Endothelial cell of umbilical vein (primary cell): ENCODE results near the gene SMARCAL1. TPM values are rescaled to one million over a fixed set of nuclear protein-coding genes. Genes with fewer than 3 reads are reported as not detected.
A peak's percentile ranks its signal among the peaks of the same experiment; 100 is the strongest.

ENCODE experiments used
- BruUV-seq: library from RNA; stranded (reverse); fragments of 400-500 nt; replicated peaks from 2 replicates; lab custom pipeline; 2021; lab: Mats Ljungman, UMichigan
- CTCF ChIA-PET: fragments of 300-600, 350-600 bp; sonication (Branson Sonifier 250); formaldehyde crosslinking; loops from one replicate; lab custom pipeline; 2021; ENCODE audit warnings: antibody characterized with exemption, inconsistent platforms; lab: Charles Lee
- POLR2A ChIA-PET: fragments of 300-600, 350-600 bp; sonication (Branson Sonifier 250); formaldehyde crosslinking; loops from one replicate; lab custom pipeline; 2021; ENCODE audit warnings: antibody characterized with exemption, inconsistent platforms; lab: Charles Lee
- DNase-seq: peaks from one replicate; pipeline ENCODE4 v3.0.0-alpha.2; 2011; ENCODE audit warnings: low read depth, low spot score
- FAIRE-seq: peaks from 2 replicates; lab custom pipeline; 2011; peaks lifted over from hg19 to GRCh38; lab: Jason Lieb, UNC
- H2AFZ ChIP-seq: 2 replicates; pipeline ENCODE4 v1.6.0; 2012; ENCODE audit warnings: low read depth, low read length, control low read depth, inconsistent platforms
- H3K27ac ChIP-seq: 2 replicates; pipeline ENCODE4 v1.5.1; 2011; ENCODE audit warnings: low read depth, mild to moderate bottlenecking, control low read depth, low read length, moderate library complexity; ENCODE audit not compliant: insufficient read depth
- H3K27me3 ChIP-seq, 2 experiments: 2 replicates each; pipeline versions ENCODE4 v1.6.0 to v1.6.1; 2011; ENCODE audit warnings: low read length in 2 of 2, mixed read lengths in 1 of 2; ENCODE audit not compliant: control insufficient read depth in 2 of 2, insufficient read depth in 2 of 2
- H3K36me3 ChIP-seq, 2 experiments: 2 replicates in 1 of 2; 3 replicates in 1 of 2; pipeline ENCODE4 v1.5.1; 2011; ENCODE audit warnings: low read length in 2 of 2, mild to moderate bottlenecking in 1 of 2, moderate library complexity in 1 of 2; ENCODE audit not compliant: control insufficient read depth in 2 of 2, insufficient read depth in 2 of 2; ENCODE audit errors: extremely low read depth in 1 of 2
- H3K4me1 ChIP-seq: 3 replicates; pipeline ENCODE4 v1.5.1; 2011; ENCODE audit warnings: mild to moderate bottlenecking, low read length; ENCODE audit not compliant: control insufficient read depth, insufficient read depth; ENCODE audit errors: extremely low read depth
- H3K4me2 ChIP-seq: 2 replicates; pipeline ENCODE4 v1.6.1; 2011; ENCODE audit warnings: low read length, control low read depth, mixed read lengths; ENCODE audit not compliant: insufficient read depth
- H3K4me3 ChIP-seq, 3 experiments: fragments of 200-600 bp in 1 of 3; sonication (generic), shearing (Covaris generic) in 1 of 3; replicated peaks in 1 of 3; 2 replicates each; pipeline ENCODE4 v1.5.1; 2011 to 2016; ENCODE audit warnings: control low read depth in 3 of 3, low read length in 3 of 3, mild to moderate bottlenecking in 2 of 3, inconsistent platforms in 1 of 3, low read depth in 1 of 3, moderate library complexity in 1 of 3; ENCODE audit not compliant: insufficient read depth in 1 of 3
- H3K79me2 ChIP-seq: 2 replicates; pipeline ENCODE4 v1.6.0; 2012; ENCODE audit warnings: low read length, inconsistent platforms; ENCODE audit not compliant: control insufficient read depth, insufficient read depth
- H3K9ac ChIP-seq: replicated peaks from 2 replicates; pipeline ENCODE3; 2011; ENCODE audit warnings: low read length, control low read depth; ENCODE audit not compliant: insufficient read depth; ENCODE audit errors: extremely low read depth
- H3K9me1 ChIP-seq: replicated peaks from 3 replicates; pipeline ENCODE4 v1.6.0; 2011; ENCODE audit warnings: mild to moderate bottlenecking, low read length; ENCODE audit not compliant: control insufficient read depth, insufficient read depth; ENCODE audit errors: extremely low read depth
- H3K9me3 ChIP-seq: replicated peaks from 2 replicates; pipeline ENCODE4 v1.5.1; 2012; ENCODE audit warnings: low read length, inconsistent platforms; ENCODE audit not compliant: control insufficient read depth, insufficient read depth
- H4K20me1 ChIP-seq: replicated peaks from 2 replicates; pipeline ENCODE3; 2011; ENCODE audit warnings: mild to moderate bottlenecking, low read length; ENCODE audit not compliant: control insufficient read depth, insufficient read depth; ENCODE audit errors: extremely low read depth
- CTCF ChIP-seq, 2 donors: IDR thresholded peaks; 1 replicate in 1 of 2; 2 replicates in 1 of 2; pipeline ENCODE4 v1.5.1; 2011; ENCODE audit warnings: low read length in 2 of 2, mild to moderate bottlenecking in 2 of 2, moderate library complexity in 2 of 2, control low read depth in 1 of 2, inconsistent platforms in 1 of 2, low read depth in 1 of 2; ENCODE audit not compliant: insufficient read depth in 1 of 2; ENCODE audit errors: extremely low read depth in 1 of 2
- EZH2 ChIP-seq: IDR thresholded peaks from 2 replicates; pipeline ENCODE4 v1.6.1; 2012; ENCODE audit warnings: borderline replicate concordance, low read depth, mild to moderate bottlenecking, moderate library complexity, low read length, inconsistent platforms; ENCODE audit not compliant: severe bottlenecking
- FOS ChIP-seq: IDR thresholded peaks from 2 replicates; pipeline ENCODE4 v1.6.1; 2011; ENCODE audit warnings: mild to moderate bottlenecking, low read length, moderate library complexity, borderline replicate concordance; ENCODE audit not compliant: insufficient read depth
- GATA2 ChIP-seq: IDR thresholded peaks from 2 replicates; pipeline ENCODE4 v1.7.0; 2011; ENCODE audit warnings: low read depth, mild to moderate bottlenecking, moderate library complexity, mixed read lengths, low read length; ENCODE audit not compliant: insufficient read length, insufficient read depth
- JUN ChIP-seq: IDR thresholded peaks from 2 replicates; pipeline ENCODE4 v1.6.1; 2011; ENCODE audit warnings: borderline replicate concordance, low read depth; ENCODE audit not compliant: insufficient read length, insufficient read depth
- MAX ChIP-seq: IDR thresholded peaks from 2 replicates; pipeline ENCODE4 v1.6.1; 2011; ENCODE audit not compliant: insufficient read depth, insufficient read length
- MYC ChIP-seq: IDR thresholded peaks from one replicate; pipeline ENCODE4 v1.6.1; 2011; ENCODE audit warnings: mild to moderate bottlenecking, low read depth, low read length
- POLR2A ChIP-seq: IDR thresholded peaks from 2 replicates; pipeline ENCODE4 v1.6.1; 2012; ENCODE audit warnings: low read depth, mild to moderate bottlenecking, control low read depth, low read length
- POLR2AphosphoS5 ChIP-seq: IDR thresholded peaks from 2 replicates; pipeline ENCODE4 v1.6.1; 2012; ENCODE audit warnings: low read depth, mild to moderate bottlenecking, control low read depth, low read length, moderate library complexity; ENCODE audit not compliant: insufficient read depth
- dilution Hi-C: fragments of 300-500 bp; cut with MboI; formaldehyde crosslinking; loops from one replicate; pipeline ENCODE4 v1.15.0; 2019; ENCODE audit warnings: low sequenced_read_pairs; ENCODE audit not compliant: extremely low pct_ligation_motif_present
- intact Hi-C: fragments of 100-400 bp; cut with micrococcal nuclease; formaldehyde crosslinking; loops from one replicate; pipeline ENCODE4 v1.10.0; 2022
- polyA plus RNA-seq, 4 experiments: library from polyadenylated mRNA; depleted of rRNA in 3 of 4; stranded (reverse) in 3 of 4; unstranded in 1 of 4; fragments of >200 nt; gene quantifications; 2 replicates each; pipeline versions ENCODE4 v1.2.1 to v1.2.3, GENCODE V29; 2011 to 2012; ENCODE audit warnings: missing spikeins in 1 of 4
- total RNA-seq: library from RNA; stranded (reverse); gene quantifications from 2 replicates; pipeline ENCODE4 v1.2.3, GENCODE V29; 2021

SMARCAL1 gene
- total and polyA plus RNA-seq, 2 donors (not counting 3 experiments of a cell fraction or from before 2014, with no cell fraction given) = 25.4 to 30.7 TPM

- H3K79me2 ChIP-seq = no peaks in the 10 kb centered on the region
- BruUV-seq = no TSS peak
- H3K9me1 ChIP-seq = no peaks in the 10 kb centered on the region
- DNase-seq = no peak
- H4K20me1 ChIP-seq = no peaks in the 10 kb centered on the region
- TF ChIP-seq JUN (peak; percentile 39), GATA2 (no peak), FOS (no peak), MAX (no peak)
- no peak overlapping the region for H2AFZ ChIP-seq
- H3K9ac ChIP-seq = no peak overlapping the region
- CTCF ChIA-PET = no interaction called here
- intact Hi-C loops (no loop called here), dilution Hi-C loops (no loop called here)
- no peak overlapping the region for H3K27ac ChIP-seq
- POLR2A ChIA-PET = no interaction called here
- FAIRE-seq = no peak
- no peaks in the 10 kb centered on the region for H3K9me3 ChIP-seq
- no peaks in the 10 kb centered on the region for H3K36me3 ChIP-seq
- H3K4me1 ChIP-seq = no peaks in the 10 kb centered on the region
- peaks cover 0 to 3% of the 10 kb centered on the region in 2 experiments for H3K27me3 ChIP-seq
- H3K4me2 ChIP-seq = no peak overlapping the region
- H3K4me3 ChIP-seq = no peak overlapping the region
Observed at GRCh38 chr2:216385478-216385877, 26.8 kb upstream of the SMARCAL1 start.

GRCh38 chr2:216387262-216387661 lies 25.0 kb upstream of the SMARCAL1 start:
- CTCF ChIA-PET = interaction anchor here (1.8 kb wide), 1 partner anchor 9 kb away, joined by 4 read pairs; no protein-coding TSS in a partner anchor
- FAIRE-seq = no peak

More at GRCh38 chr2:216387262-216387661, 25.0 kb upstream of the SMARCAL1 start:
- intact Hi-C loops (no loop called here), dilution Hi-C loops (no loop called here)
- H3K79me2 ChIP-seq = no peaks in the 10 kb centered on the region
- no peaks in the 10 kb centered on the region for H3K36me3 ChIP-seq
- no peak overlapping the region for H2AFZ ChIP-seq
- H3K27ac ChIP-seq = no peak overlapping the region
- H3K4me1 ChIP-seq = peaks cover 6% of the 10 kb centered on the region
- H3K9me3 ChIP-seq = no peaks in the 10 kb centered on the region
- no peaks in the 10 kb centered on the region for H3K9me1 ChIP-seq
- peaks cover 0 to 3% of the 10 kb centered on the region in 2 experiments for H3K27me3 ChIP-seq
- H3K9ac ChIP-seq = no peak overlapping the region
- POLR2A ChIA-PET = no interaction called here
- H3K4me3 ChIP-seq = no peak overlapping the region
- BruUV-seq = no TSS peak
- TF ChIP-seq EZH2 (no peak), FOS (no peak), POLR2A (no peak), CTCF (IDR thresholded peaks at IDR 0.05; ENCODE audit: extremely low read depth in 1 of 2, insufficient read depth in 1 of 2, low read depth in 1 of 2, low read length in 2 of 2) (no peak), GATA2 (no peak), MYC (no peak), JUN (no peak), POLR2AphosphoS5 (no peak), MAX (no peak)
- H3K4me2 ChIP-seq = no peak overlapping the region
- no peaks in the 10 kb centered on the region for H4K20me1 ChIP-seq
- no peak for DNase-seq
